Measurements from ENCODE around the gene DZIP1. TPM values are rescaled to one million over a fixed set of nuclear protein-coding genes. Genes with fewer than 3 reads are reported as not detected.
A peak's percentile ranks its signal among the peaks of the same experiment; 100 is the strongest.

DZIP1 gene
- total and polyA plus RNA-seq, 2 of the 13 experiments (the other 11 are each of a cell fraction or from before 2014, with no cell fraction given), result 11.0 to 36.7 TPM

DNA sequence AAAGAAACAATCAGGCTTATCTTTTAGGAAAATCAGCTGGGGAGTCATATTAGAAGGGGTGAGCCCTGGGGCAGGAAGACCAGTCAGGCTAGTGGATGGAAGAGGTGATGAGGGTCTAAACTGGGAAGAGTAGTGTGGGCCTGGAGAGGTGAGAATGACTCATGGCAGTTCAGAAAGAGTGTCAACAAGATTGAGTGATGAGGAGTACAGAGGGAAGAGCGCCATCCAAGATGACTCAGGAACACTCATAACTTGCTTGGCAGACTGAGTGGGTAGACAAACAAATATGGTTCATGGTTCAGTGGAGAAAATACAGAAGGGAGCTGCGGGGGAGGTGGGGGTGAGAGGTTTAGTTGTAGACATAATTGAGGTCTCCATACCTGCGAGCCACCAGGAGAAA is 109.3 kb downstream of the DZIP1 start (continued):
- TF ChIP-seq ZNF614 (CRISPR knock-in tag; IDR thresholded peaks at IDR 0.05; ENCODE audit: borderline replicate concordance) (0 out of 2 replicates have a peak, but pooled peaks have one; percentile 35), SMARCE1 (IDR thresholded peaks at IDR 0.05; ENCODE audit: borderline replicate concordance) (0 out of 2 replicates have a peak, but pooled peaks have one; percentile 38), ZNF543 (CRISPR knock-in tag; IDR thresholded peaks at IDR 0.05) (no peak), TCF7 (IDR thresholded peaks at IDR 0.05; ENCODE audit: low read depth) (peak; percentile 41; the same call in 1 of the 2 replicates), FOSL2 (CRISPR knock-in tag; IDR thresholded peaks at IDR 0.05) (peak; percentile 97), JUN (CRISPR knock-in tag; IDR thresholded peaks at IDR 0.05) (peak; percentile 86), ZNF263 (CRISPR knock-in tag; IDR thresholded peaks at IDR 0.05) (peak; percentile 70), ZNF792 (CRISPR knock-in tag; IDR thresholded peaks at IDR 0.05) (0 out of 2 replicates have a peak, but pooled peaks have one; percentile 37), CREB1 (IDR thresholded peaks at IDR 0.05) (peak; percentile 58), CREB1 (CRISPR knock-in tag; IDR thresholded peaks at IDR 0.05) (0 out of 2 replicates have a peak, but pooled peaks have one; percentile 18), FOXA1 (IDR thresholded peaks at IDR 0.05) (peak; percentile 88), FOXA1 (CRISPR knock-in tag; IDR thresholded peaks at IDR 0.05) (peak; percentile 83), SAP130 (CRISPR knock-in tag; IDR thresholded peaks at IDR 0.05; ENCODE audit: low read depth) (peak; percentile 38), TBX2 (CRISPR knock-in tag; IDR thresholded peaks at IDR 0.05; ENCODE audit: borderline replicate concordance) (peak; percentile 58), FOXA3 (CRISPR knock-in tag; IDR thresholded peaks at IDR 0.05) (peak; percentile 83), FOXO1 (CRISPR knock-in tag; IDR thresholded peaks at IDR 0.05) (peak; percentile 55; the same call in 1 of the 2 replicates), RCOR2 (CRISPR knock-in tag; IDR thresholded peaks at IDR 0.05) (peak; percentile 49; the same call in 1 of the 2 replicates), HES4 (CRISPR knock-in tag; IDR thresholded peaks at IDR 0.05; ENCODE audit: borderline replicate concordance) (no peak), ELF3 (CRISPR knock-in tag; IDR thresholded peaks at IDR 0.05) (0 out of 2 replicates have a peak, but pooled peaks have one; percentile 35), JUNB (CRISPR knock-in tag; IDR thresholded peaks at IDR 0.05; ENCODE audit: borderline replicate concordance) (peak; percentile 87; the same call in 1 of the 2 replicates), ZNF367 (CRISPR knock-in tag; IDR thresholded peaks at IDR 0.05; ENCODE audit: borderline replicate concordance) (no peak), SMAD1 (CRISPR knock-in tag; IDR thresholded peaks at IDR 0.05; ENCODE audit: borderline replicate concordance, low read depth) (no peak), REPIN1 (CRISPR knock-in tag; IDR thresholded peaks at IDR 0.05; ENCODE audit: borderline replicate concordance, low read depth) (no peak), HMG20A (CRISPR knock-in tag; IDR thresholded peaks at IDR 0.05; ENCODE audit: borderline replicate concordance) (peak; percentile 65; the same call in 1 of the 2 replicates)
- TF ChIP-seq, protein P1, sequence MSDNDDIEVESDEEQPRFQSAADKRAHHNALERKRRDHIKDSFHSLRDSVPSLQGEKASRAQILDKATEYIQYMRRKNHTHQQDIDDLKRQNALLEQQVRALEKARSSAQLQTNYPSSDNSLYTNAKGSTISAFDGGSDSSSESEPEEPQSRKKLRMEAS (IDR thresholded peaks at IDR 0.05), result no peak
- TF ChIP-seq, protein P2, sequence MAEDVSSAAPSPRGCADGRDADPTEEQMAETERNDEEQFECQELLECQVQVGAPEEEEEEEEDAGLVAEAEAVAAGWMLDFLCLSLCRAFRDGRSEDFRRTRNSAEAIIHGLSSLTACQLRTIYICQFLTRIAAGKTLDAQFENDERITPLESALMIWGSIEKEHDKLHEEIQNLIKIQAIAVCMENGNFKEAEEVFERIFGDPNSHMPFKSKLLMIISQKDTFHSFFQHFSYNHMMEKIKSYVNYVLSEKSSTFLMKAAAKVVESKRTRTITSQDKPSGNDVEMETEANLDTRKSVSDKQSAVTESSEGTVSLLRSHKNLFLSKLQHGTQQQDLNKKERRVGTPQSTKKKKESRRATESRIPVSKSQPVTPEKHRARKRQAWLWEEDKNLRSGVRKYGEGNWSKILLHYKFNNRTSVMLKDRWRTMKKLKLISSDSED (CRISPR knock-in tag; IDR thresholded peaks at IDR 0.05), result no peak
- TF ChIP-seq, protein P3, sequence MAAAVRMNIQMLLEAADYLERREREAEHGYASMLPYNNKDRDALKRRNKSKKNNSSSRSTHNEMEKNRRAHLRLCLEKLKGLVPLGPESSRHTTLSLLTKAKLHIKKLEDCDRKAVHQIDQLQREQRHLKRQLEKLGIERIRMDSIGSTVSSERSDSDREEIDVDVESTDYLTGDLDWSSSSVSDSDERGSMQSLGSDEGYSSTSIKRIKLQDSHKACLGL (CRISPR knock-in tag; IDR thresholded peaks at IDR 0.05), result no peak
- TF ChIP-seq, protein P4, sequence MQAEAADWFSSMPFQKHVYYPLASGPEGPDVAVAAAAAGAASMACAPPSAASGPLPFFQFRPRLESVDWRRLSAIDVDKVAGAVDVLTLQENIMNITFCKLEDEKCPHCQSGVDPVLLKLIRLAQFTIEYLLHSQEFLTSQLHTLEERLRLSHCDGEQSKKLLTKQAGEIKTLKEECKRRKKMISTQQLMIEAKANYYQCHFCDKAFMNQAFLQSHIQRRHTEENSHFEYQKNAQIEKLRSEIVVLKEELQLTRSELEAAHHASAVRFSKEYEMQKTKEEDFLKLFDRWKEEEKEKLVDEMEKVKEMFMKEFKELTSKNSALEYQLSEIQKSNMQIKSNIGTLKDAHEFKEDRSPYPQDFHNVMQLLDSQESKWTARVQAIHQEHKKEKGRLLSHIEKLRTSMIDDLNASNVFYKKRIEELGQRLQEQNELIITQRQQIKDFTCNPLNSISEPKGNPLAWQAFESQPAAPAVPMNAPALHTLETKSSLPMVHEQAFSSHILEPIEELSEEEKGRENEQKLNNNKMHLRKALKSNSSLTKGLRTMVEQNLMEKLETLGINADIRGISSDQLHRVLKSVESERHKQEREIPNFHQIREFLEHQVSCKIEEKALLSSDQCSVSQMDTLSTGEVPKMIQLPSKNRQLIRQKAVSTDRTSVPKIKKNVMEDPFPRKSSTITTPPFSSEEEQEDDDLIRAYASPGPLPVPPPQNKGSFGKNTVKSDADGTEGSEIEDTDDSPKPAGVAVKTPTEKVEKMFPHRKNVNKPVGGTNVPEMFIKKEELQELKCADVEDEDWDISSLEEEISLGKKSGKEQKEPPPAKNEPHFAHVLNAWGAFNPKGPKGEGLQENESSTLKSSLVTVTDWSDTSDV (CRISPR knock-in tag; IDR thresholded peaks at IDR 0.05), result no peak
- TF ChIP-seq, protein P5, sequence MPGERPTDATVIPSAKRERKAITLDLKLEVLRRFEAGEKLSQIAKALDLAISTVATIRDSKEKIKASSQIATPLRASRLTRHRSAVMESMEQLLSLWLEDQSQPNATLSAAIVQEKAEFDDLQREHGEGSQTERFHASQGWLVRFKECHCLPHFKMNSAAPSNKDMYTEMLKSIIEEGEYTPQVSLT (CRISPR knock-in tag; IDR thresholded peaks at IDR 0.05; ENCODE audit: borderline replicate concordance, low read depth), result no peak

Data from HepG2 (cell line).